WTC11 (cell line): ENCODE measurements around the gene HELZ. TPM values are rescaled to one million over a fixed set of nuclear protein-coding genes. Genes with fewer than 3 reads are reported as not detected.

Source experiments
- ATAC-seq: fragments of 200-7000 bp; cut with Tn5 transposase; 2 replicates; pipeline ENCODE4 v1.10.0; 2021; ENCODE audit warnings: mild to moderate bottlenecking, moderate library complexity
- CTCF ChIA-PET: fragments of 300-600 bp; sonication (Branson Sonifier 250); formaldehyde crosslinking; loops from one replicate; lab custom pipeline; 2021; ENCODE audit warnings: antibody characterized with exemption; lab: Charles Lee
- POLR2A ChIA-PET: fragments of 350-600 bp; sonication (Branson Sonifier 250); formaldehyde crosslinking; loops from one replicate; lab custom pipeline; 2021; ENCODE audit warnings: antibody characterized with exemption; lab: Charles Lee
- DNase-seq: peaks from one replicate; pipeline ENCODE4 v3.0.0; 2021; ENCODE audit warnings: low spot score
- H3K27ac Mint-ChIP-seq: 2 replicates; pipeline ENCODE4 v1.8.0; 2021; ENCODE audit warnings: mixed read lengths
- H3K27me3 Mint-ChIP-seq: 2 replicates; pipeline ENCODE4 v1.8.0; 2021; ENCODE audit warnings: low read depth, mild to moderate bottlenecking, moderate library complexity, mixed read lengths
- H3K36me3 Mint-ChIP-seq: 2 replicates; pipeline ENCODE4 v1.8.0; 2021; ENCODE audit warnings: mixed read lengths
- H3K4me1 Mint-ChIP-seq: 2 replicates; pipeline ENCODE4 v1.8.0; 2022; ENCODE audit warnings: mixed read lengths
- H3K4me3 Mint-ChIP-seq: 2 replicates; pipeline ENCODE4 v1.8.0; 2021; ENCODE audit warnings: mild to moderate bottlenecking, moderate library complexity, mixed read lengths
- H3K9me3 Mint-ChIP-seq: 2 replicates; pipeline ENCODE4 v1.8.0; 2021; ENCODE audit warnings: mixed read lengths
- CBFB ChIP-seq: sonication (generic); formaldehyde crosslinking; IDR thresholded peaks from 2 replicates; pipeline ENCODE4 v1.8.1; 2022; ENCODE audit warnings: mild to moderate bottlenecking, low read depth, missing genetic modification reagents
- EMX1 ChIP-seq: fragments of 250-450 bp; sonication (Bioruptor Pico); IDR thresholded peaks from 2 replicates; pipeline ENCODE4 v1.8.0; 2021; ENCODE audit warnings: mild to moderate bottlenecking
- GTF2I ChIP-seq: fragments of 250-450 bp; sonication (Bioruptor Pico); conservative IDR thresholded peaks from 2 replicates; pipeline ENCODE4 v1.4.0; 2021; ENCODE audit warnings: mild to moderate bottlenecking
- MXD4 ChIP-seq: fragments of 250-450 bp; sonication (Bioruptor Pico); IDR thresholded peaks from 2 replicates; pipeline ENCODE4 v1.8.0; 2021; ENCODE audit warnings: mild to moderate bottlenecking, moderate library complexity, borderline replicate concordance
- PREB ChIP-seq: sonication (generic); formaldehyde crosslinking; IDR thresholded peaks from 2 replicates; pipeline ENCODE4 v1.8.1; 2022; ENCODE audit warnings: mild to moderate bottlenecking, missing genetic modification reagents, moderate library complexity, borderline replicate concordance
- PRRX2 ChIP-seq: fragments of 250-450 bp; sonication (Bioruptor Pico); IDR thresholded peaks from 2 replicates; pipeline ENCODE4 v1.8.0; 2021; ENCODE audit warnings: mild to moderate bottlenecking
- RELA ChIP-seq: sonication (generic); formaldehyde crosslinking; IDR thresholded peaks from 2 replicates; pipeline ENCODE4 v1.8.1; 2022; ENCODE audit warnings: missing genetic modification reagents, mild to moderate bottlenecking, borderline replicate concordance
- SMAD3 ChIP-seq: sonication (generic); formaldehyde crosslinking; IDR thresholded peaks from 2 replicates; pipeline ENCODE4 v1.8.0; 2022; ENCODE audit warnings: missing genetic modification reagents, mild to moderate bottlenecking, borderline replicate concordance
- SOX15 ChIP-seq: fragments of 250-450 bp; sonication (Bioruptor Pico); IDR thresholded peaks from 2 replicates; pipeline ENCODE4 v1.9.0; 2021; ENCODE audit warnings: mild to moderate bottlenecking
- TEAD1 ChIP-seq: sonication (generic); formaldehyde crosslinking; IDR thresholded peaks from 2 replicates; pipeline ENCODE4 v1.8.0; 2022; ENCODE audit warnings: mild to moderate bottlenecking, missing genetic modification reagents
- ZBTB21 ChIP-seq: sonication (generic); formaldehyde crosslinking; IDR thresholded peaks from 2 replicates; pipeline ENCODE4 v1.8.1; 2023; ENCODE audit warnings: mild to moderate bottlenecking, missing genetic modification reagents, borderline replicate concordance
- total RNA-seq: library from RNA; stranded (reverse); gene quantifications from 3 replicates; pipeline ENCODE4 v1.2.3, GENCODE V29; 2021
- TF ChIP-seq, protein P1 (sequence below): fragments of 250-450 bp; sonication (Bioruptor Pico); IDR thresholded peaks from 2 replicates; pipeline ENCODE4 v1.9.0; 2021; ENCODE audit warnings: moderate library complexity, mild to moderate bottlenecking, inconsistent platforms, borderline replicate concordance
- TF ChIP-seq, protein P2 (sequence below): fragments of 250-450 bp; sonication (Bioruptor Pico); IDR thresholded peaks from 2 replicates; pipeline ENCODE4 v1.8.0; 2021; ENCODE audit warnings: mild to moderate bottlenecking
- TF ChIP-seq, protein P3 (sequence below): sonication (generic); formaldehyde crosslinking; conservative IDR thresholded peaks from 2 replicates; pipeline ENCODE4 v1.8.1; 2022; ENCODE audit warnings: mild to moderate bottlenecking, missing genetic modification reagents
- TF ChIP-seq, protein P4 (sequence below): fragments of 250-450 bp; sonication (Bioruptor Pico); IDR thresholded peaks from 2 replicates; pipeline ENCODE4 v1.9.0; 2021; ENCODE audit warnings: mild to moderate bottlenecking
- TF ChIP-seq, protein P5 (sequence below): sonication (generic); formaldehyde crosslinking; IDR thresholded peaks from 2 replicates; pipeline ENCODE4 v1.8.1; 2022; ENCODE audit warnings: low read depth, missing genetic modification reagents, borderline replicate concordance
- TF ChIP-seq, protein P6 (sequence below): sonication (generic); formaldehyde crosslinking; IDR thresholded peaks from 2 replicates; pipeline ENCODE4 v1.8.0; 2023; ENCODE audit warnings: mild to moderate bottlenecking, missing genetic modification reagents
- TF ChIP-seq, protein P7 (sequence below): fragments of 200-600 bp; IDR thresholded peaks from 2 replicates; pipeline ENCODE4 v1.8.0; 2022; ENCODE audit warnings: antibody characterized with exemption
- TF ChIP-seq, protein P8 (sequence below): fragments of 250-450 bp; sonication (Bioruptor Pico); IDR thresholded peaks from 2 replicates; pipeline ENCODE4 v2.1.2; 2022; ENCODE audit warnings: mild to moderate bottlenecking, moderate library complexity

The HELZ gene
- total RNA-seq, 1 experiment from 2014 or later: 49.1 TPM

DNA sequence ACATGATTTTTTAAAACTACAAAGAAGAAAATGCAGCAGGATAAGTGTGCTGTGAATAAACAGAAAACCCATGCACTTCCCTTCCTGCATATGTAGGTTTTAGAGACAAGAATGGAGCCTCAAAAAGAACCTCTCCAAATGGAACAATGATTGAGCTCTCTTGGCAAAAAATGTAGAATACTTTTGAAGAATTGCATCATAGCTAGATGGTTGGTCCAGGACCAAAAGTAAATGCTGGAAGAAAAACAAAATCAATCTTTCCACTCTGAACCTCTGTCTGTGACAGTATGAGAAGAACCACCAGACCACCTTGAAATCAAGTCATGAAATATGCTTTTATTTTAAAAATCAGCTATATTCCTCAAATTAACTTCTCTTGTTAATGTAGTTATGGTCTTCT lies 17.5 kb downstream of the HELZ start:
- ATAC-seq (no peak), DNase-seq (no peak)
- POLR2A ChIA-PET: no interaction called here
- Mint-ChIP-seq H3K4me1 (peaks cover 3% of the 10 kb centered on the region), H3K27ac (no peak overlapping the region), H3K4me3 (no peak overlapping the region), H3K36me3 (peaks cover 31% of the 10 kb centered on the region), H3K27me3 (no peaks in the 10 kb centered on the region), H3K9me3 (peaks cover 18% of the 10 kb centered on the region)
- TF ChIP-seq RELA (CRISPR knock-in tag): no peak
- TF ChIP-seq MXD4 (CRISPR knock-in tag): no peak
- TF ChIP-seq, protein P1, sequence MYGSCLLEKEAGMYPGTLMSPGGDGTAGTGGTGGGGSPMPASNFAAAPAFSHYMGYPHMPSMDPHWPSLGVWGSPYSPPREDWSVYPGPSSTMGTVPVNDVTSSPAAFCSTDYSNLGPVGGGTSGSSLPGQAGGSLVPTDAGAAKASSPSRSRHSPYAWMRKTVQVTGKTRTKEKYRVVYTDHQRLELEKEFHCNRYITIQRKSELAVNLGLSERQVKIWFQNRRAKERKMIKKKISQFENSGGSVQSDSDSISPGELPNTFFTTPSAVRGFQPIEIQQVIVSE (CRISPR knock-in tag): no peak
- TF ChIP-seq SOX15 (CRISPR knock-in tag): no peak
- TF ChIP-seq GTF2I (CRISPR knock-in tag): no peak
- TF ChIP-seq PREB (CRISPR knock-in tag): no peak
- TF ChIP-seq TEAD1 (CRISPR knock-in tag): no peak
- TF ChIP-seq, protein P2, sequence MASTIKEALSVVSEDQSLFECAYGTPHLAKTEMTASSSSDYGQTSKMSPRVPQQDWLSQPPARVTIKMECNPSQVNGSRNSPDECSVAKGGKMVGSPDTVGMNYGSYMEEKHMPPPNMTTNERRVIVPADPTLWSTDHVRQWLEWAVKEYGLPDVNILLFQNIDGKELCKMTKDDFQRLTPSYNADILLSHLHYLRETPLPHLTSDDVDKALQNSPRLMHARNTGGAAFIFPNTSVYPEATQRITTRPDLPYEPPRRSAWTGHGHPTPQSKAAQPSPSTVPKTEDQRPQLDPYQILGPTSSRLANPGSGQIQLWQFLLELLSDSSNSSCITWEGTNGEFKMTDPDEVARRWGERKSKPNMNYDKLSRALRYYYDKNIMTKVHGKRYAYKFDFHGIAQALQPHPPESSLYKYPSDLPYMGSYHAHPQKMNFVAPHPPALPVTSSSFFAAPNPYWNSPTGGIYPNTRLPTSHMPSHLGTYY: no peak
- TF ChIP-seq, protein P3, sequence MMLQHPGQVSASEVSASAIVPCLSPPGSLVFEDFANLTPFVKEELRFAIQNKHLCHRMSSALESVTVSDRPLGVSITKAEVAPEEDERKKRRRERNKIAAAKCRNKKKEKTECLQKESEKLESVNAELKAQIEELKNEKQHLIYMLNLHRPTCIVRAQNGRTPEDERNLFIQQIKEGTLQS (CRISPR knock-in tag): no peak
- no peak for TF ChIP-seq PRRX2 (CRISPR knock-in tag)
- TF ChIP-seq, protein P4, sequence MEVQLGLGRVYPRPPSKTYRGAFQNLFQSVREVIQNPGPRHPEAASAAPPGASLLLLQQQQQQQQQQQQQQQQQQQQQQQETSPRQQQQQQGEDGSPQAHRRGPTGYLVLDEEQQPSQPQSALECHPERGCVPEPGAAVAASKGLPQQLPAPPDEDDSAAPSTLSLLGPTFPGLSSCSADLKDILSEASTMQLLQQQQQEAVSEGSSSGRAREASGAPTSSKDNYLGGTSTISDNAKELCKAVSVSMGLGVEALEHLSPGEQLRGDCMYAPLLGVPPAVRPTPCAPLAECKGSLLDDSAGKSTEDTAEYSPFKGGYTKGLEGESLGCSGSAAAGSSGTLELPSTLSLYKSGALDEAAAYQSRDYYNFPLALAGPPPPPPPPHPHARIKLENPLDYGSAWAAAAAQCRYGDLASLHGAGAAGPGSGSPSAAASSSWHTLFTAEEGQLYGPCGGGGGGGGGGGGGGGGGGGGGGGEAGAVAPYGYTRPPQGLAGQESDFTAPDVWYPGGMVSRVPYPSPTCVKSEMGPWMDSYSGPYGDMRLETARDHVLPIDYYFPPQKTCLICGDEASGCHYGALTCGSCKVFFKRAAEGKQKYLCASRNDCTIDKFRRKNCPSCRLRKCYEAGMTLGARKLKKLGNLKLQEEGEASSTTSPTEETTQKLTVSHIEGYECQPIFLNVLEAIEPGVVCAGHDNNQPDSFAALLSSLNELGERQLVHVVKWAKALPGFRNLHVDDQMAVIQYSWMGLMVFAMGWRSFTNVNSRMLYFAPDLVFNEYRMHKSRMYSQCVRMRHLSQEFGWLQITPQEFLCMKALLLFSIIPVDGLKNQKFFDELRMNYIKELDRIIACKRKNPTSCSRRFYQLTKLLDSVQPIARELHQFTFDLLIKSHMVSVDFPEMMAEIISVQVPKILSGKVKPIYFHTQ (CRISPR knock-in tag): no peak
- TF ChIP-seq, protein P5, sequence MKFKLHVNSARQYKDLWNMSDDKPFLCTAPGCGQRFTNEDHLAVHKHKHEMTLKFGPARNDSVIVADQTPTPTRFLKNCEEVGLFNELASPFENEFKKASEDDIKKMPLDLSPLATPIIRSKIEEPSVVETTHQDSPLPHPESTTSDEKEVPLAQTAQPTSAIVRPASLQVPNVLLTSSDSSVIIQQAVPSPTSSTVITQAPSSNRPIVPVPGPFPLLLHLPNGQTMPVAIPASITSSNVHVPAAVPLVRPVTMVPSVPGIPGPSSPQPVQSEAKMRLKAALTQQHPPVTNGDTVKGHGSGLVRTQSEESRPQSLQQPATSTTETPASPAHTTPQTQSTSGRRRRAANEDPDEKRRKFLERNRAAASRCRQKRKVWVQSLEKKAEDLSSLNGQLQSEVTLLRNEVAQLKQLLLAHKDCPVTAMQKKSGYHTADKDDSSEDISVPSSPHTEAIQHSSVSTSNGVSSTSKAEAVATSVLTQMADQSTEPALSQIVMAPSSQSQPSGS: no peak
- TF ChIP-seq, protein P6, sequence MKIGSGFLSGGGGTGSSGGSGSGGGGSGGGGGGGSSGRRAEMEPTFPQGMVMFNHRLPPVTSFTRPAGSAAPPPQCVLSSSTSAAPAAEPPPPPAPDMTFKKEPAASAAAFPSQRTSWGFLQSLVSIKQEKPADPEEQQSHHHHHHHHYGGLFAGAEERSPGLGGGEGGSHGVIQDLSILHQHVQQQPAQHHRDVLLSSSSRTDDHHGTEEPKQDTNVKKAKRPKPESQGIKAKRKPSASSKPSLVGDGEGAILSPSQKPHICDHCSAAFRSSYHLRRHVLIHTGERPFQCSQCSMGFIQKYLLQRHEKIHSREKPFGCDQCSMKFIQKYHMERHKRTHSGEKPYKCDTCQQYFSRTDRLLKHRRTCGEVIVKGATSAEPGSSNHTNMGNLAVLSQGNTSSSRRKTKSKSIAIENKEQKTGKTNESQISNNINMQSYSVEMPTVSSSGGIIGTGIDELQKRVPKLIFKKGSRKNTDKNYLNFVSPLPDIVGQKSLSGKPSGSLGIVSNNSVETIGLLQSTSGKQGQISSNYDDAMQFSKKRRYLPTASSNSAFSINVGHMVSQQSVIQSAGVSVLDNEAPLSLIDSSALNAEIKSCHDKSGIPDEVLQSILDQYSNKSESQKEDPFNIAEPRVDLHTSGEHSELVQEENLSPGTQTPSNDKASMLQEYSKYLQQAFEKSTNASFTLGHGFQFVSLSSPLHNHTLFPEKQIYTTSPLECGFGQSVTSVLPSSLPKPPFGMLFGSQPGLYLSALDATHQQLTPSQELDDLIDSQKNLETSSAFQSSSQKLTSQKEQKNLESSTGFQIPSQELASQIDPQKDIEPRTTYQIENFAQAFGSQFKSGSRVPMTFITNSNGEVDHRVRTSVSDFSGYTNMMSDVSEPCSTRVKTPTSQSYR (CRISPR knock-in tag): no peak
- TF ChIP-seq ZBTB21 (CRISPR knock-in tag): no peak
- no peak for TF ChIP-seq CBFB
- no peak for TF ChIP-seq EMX1 (CRISPR knock-in tag)
- TF ChIP-seq, protein P7, sequence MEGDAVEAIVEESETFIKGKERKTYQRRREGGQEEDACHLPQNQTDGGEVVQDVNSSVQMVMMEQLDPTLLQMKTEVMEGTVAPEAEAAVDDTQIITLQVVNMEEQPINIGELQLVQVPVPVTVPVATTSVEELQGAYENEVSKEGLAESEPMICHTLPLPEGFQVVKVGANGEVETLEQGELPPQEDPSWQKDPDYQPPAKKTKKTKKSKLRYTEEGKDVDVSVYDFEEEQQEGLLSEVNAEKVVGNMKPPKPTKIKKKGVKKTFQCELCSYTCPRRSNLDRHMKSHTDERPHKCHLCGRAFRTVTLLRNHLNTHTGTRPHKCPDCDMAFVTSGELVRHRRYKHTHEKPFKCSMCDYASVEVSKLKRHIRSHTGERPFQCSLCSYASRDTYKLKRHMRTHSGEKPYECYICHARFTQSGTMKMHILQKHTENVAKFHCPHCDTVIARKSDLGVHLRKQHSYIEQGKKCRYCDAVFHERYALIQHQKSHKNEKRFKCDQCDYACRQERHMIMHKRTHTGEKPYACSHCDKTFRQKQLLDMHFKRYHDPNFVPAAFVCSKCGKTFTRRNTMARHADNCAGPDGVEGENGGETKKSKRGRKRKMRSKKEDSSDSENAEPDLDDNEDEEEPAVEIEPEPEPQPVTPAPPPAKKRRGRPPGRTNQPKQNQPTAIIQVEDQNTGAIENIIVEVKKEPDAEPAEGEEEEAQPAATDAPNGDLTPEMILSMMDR: no peak
- no peak for TF ChIP-seq SMAD3
- TF ChIP-seq, protein P8, sequence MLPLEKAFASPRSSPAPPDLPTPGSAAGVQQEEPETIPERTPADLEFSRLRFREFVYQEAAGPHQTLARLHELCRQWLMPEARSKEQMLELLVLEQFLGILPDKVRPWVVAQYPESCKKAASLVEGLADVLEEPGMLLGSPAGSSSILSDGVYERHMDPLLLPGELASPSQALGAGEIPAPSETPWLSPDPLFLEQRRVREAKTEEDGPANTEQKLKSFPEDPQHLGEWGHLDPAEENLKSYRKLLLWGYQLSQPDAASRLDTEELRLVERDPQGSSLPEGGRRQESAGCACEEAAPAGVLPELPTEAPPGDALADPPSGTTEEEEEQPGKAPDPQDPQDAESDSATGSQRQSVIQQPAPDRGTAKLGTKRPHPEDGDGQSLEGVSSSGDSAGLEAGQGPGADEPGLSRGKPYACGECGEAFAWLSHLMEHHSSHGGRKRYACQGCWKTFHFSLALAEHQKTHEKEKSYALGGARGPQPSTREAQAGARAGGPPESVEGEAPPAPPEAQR (CRISPR knock-in tag): no peak
- CTCF ChIA-PET: interaction anchor here (1.3 kb wide), 1 partner anchor 45 kb away, joined by 5 read pairs; no protein-coding TSS in a partner anchor
